ENCODE data around the gene OR14A2.
"Not testable (repeated sequence)": the region's sequence is repeated elsewhere in the genome, so short reads cannot be mapped to it uniquely, and the experiment has no call there.

The OR14A2 gene

GRCh38 chr1:247716546-247716945 lies 31.4 kb downstream of the OR14A2 start, which contains the start of gene OR6F1:
Gene OR6F1 (minus strand): TSS chr1:247716646. CDS start chr1:247712755, 3,891 bp downstream.
- no peak within 1 kb of the TSS for H3K9ac ChIP-seq (ENCODE audit: low read length)
- no peak within 1 kb of the TSS for H3K4me3 ChIP-seq (ENCODE audit: low read length)
- H3K27ac ChIP-seq (ENCODE audit: low read depth, low read length): no peak within 1 kb of the TSS
- H3K36me3 ChIP-seq (ENCODE audit: control insufficient read depth, insufficient read depth, low read length): no peaks in the 10 kb centered on the region
- H3K27me3 ChIP-seq (ENCODE audit: control insufficient read depth, insufficient read depth, low read length): no peaks in the 10 kb centered on the region
- H3K4me1 ChIP-seq (ENCODE audit: control insufficient read depth, insufficient read depth, low read length): no peaks in the 10 kb centered on the region

- Histone ChIP-seq H3K4me3 (ENCODE audit: low read length) (no peak overlapping the region), H3K9ac (ENCODE audit: low read length) (no peak overlapping the region), H3K36me3 (ENCODE audit: control insufficient read depth, insufficient read depth, low read length) (no peaks in the 10 kb centered on the region), H3K27ac (ENCODE audit: low read depth, low read length) (no peak overlapping the region), H3K27me3 (ENCODE audit: control insufficient read depth, insufficient read depth, low read length) (no peaks in the 10 kb centered on the region), H3K4me1 (ENCODE audit: control insufficient read depth, insufficient read depth, low read length) (no peaks in the 10 kb centered on the region)
These were observed 34.2 kb downstream of the OR14A2 start for GRCh38 chr1:247713753-247714152.

- H3K9ac ChIP-seq (ENCODE audit: low read length); H3K36me3 ChIP-seq (ENCODE audit: control insufficient read depth, insufficient read depth, low read length); H3K27me3 ChIP-seq (ENCODE audit: control insufficient read depth, insufficient read depth, low read length); H3K27ac ChIP-seq (ENCODE audit: low read depth, low read length); H3K4me3 ChIP-seq (ENCODE audit: low read length); H3K4me1 ChIP-seq (ENCODE audit: control insufficient read depth, insufficient read depth, low read length): not testable (repeated sequence)
These were observed 37.3 kb downstream of the OR14A2 start for GRCh38 chr1:247710681-247711080.

- H3K4me3 ChIP-seq (ENCODE audit: low read length): no peak overlapping the region
- no peaks in the 10 kb centered on the region for H3K4me1 ChIP-seq (ENCODE audit: control insufficient read depth, insufficient read depth, low read length)
- no peak overlapping the region for H3K9ac ChIP-seq (ENCODE audit: low read length)
- H3K27ac ChIP-seq (ENCODE audit: low read depth, low read length): no peak overlapping the region
- no peaks in the 10 kb centered on the region for H3K36me3 ChIP-seq (ENCODE audit: control insufficient read depth, insufficient read depth, low read length)
- no peaks in the 10 kb centered on the region for H3K27me3 ChIP-seq (ENCODE audit: control insufficient read depth, insufficient read depth, low read length)
These were observed 46.6 kb downstream of the OR14A2 start for GRCh38 chr1:247701338-247701737.

- no peak overlapping the region for H3K27ac ChIP-seq (ENCODE audit: low read depth, low read length)
- H3K27me3 ChIP-seq (ENCODE audit: control insufficient read depth, insufficient read depth, low read length): no peaks in the 10 kb centered on the region
- H3K4me1 ChIP-seq (ENCODE audit: control insufficient read depth, insufficient read depth, low read length): no peaks in the 10 kb centered on the region
- H3K36me3 ChIP-seq (ENCODE audit: control insufficient read depth, insufficient read depth, low read length): no peaks in the 10 kb centered on the region
- H3K4me3 ChIP-seq (ENCODE audit: low read length): no peak overlapping the region
- H3K9ac ChIP-seq (ENCODE audit: low read length): no peak overlapping the region
These were observed 66.5 kb downstream of the OR14A2 start for GRCh38 chr1:247681288-247681897.

GRCh38 chr1:247680171-247680570 lies 67.8 kb downstream of the OR14A2 start:
- H3K27ac ChIP-seq (ENCODE audit: low read depth, low read length): no peak overlapping the region

GRCh38 chr1:247679639-247680038 lies 68.3 kb downstream of the OR14A2 start, which contains the start of gene OR13G1:
Gene OR13G1 (minus strand): TSS chr1:247679739. CDS start chr1:247673041, 6,698 bp downstream.
- no peak within 1 kb of the TSS for H3K4me3 ChIP-seq (ENCODE audit: low read length)
- no peak within 1 kb of the TSS for H3K9ac ChIP-seq (ENCODE audit: low read length)

More at GRCh38 chr1:247680171-247680570, 67.8 kb downstream of the OR14A2 start:
- Histone ChIP-seq H3K4me1 (ENCODE audit: control insufficient read depth, insufficient read depth, low read length) (no peaks in the 10 kb centered on the region), H3K36me3 (ENCODE audit: control insufficient read depth, insufficient read depth, low read length) (no peaks in the 10 kb centered on the region), H3K4me3 (ENCODE audit: low read length) (no peak overlapping the region), H3K9ac (ENCODE audit: low read length) (no peak overlapping the region), H3K27me3 (ENCODE audit: control insufficient read depth, insufficient read depth, low read length) (no peaks in the 10 kb centered on the region)

More at GRCh38 chr1:247679639-247680038, 68.3 kb downstream of the OR14A2 start, which contains the start of gene OR13G1:
- no peak within 1 kb of the TSS for H3K27ac ChIP-seq (ENCODE audit: low read depth, low read length)
- no peaks in the 10 kb centered on the region for H3K4me1 ChIP-seq (ENCODE audit: control insufficient read depth, insufficient read depth, low read length)
- H3K36me3 ChIP-seq (ENCODE audit: control insufficient read depth, insufficient read depth, low read length): no peaks in the 10 kb centered on the region
- no peaks in the 10 kb centered on the region for H3K27me3 ChIP-seq (ENCODE audit: control insufficient read depth, insufficient read depth, low read length)
